T1000 (cell line): Measurements from ENCODE around the gene C16orf96.

Experiments
- DNase-seq: peaks from one replicate; lab custom pipeline; 2025; ENCODE audit warnings: mixed read lengths; lab: John Stamatoyannopoulos, UW

C16orf96 gene

GRCh38 chr16:4649744-4650442, 93.8 kb downstream of the C16orf96 start:
- no peak for DNase-seq
